ENCODE measurements around the gene FAM53C. TPM values are rescaled to one million over a fixed set of nuclear protein-coding genes. Genes with fewer than 3 reads are reported as not detected.

FAM53C gene
- polyA plus RNA-seq, 3 donors, result 24.9 to 92.2 (median 28.7) TPM

DNA sequence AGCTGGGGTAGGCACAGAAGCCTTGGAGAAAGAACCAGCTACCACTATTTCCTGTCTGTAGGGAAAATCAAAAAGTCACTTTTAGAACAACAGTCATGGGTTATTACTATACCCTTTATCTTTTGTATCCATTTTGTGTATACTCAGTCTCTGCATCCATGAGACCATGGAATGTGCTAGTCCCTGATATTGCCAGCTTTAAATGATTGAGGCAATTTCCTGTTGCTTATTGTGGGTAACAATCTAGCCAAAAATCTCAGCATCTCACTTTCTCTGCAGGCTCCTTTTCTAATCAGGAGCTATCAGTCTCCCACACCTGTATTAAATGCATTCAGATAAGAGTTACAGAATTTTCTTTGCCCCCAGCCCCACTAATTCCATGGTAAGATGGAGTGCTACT is 13.5 kb downstream of the FAM53C start:
- peaks cover 4 to 10% (median 8%) of the 10 kb centered on the region in 7 donors for H3K9me3 Mint-ChIP-seq
- H3K36me3 ChIP-seq (replicated peaks in 1 of 2; ENCODE audit: control insufficient read depth in 1 of 2, insufficient read depth in 2 of 2, low read length in 2 of 2), result peaks cover 29 to 30% of the 10 kb centered on the region in 2 donors
- H4K20me1 ChIP-seq (ENCODE audit: insufficient read depth, low read length), result peaks cover 51% of the 10 kb centered on the region
- H3K4me3 Mint-ChIP-seq, result no peak overlapping the region
- TF ChIP-seq, protein P1, sequence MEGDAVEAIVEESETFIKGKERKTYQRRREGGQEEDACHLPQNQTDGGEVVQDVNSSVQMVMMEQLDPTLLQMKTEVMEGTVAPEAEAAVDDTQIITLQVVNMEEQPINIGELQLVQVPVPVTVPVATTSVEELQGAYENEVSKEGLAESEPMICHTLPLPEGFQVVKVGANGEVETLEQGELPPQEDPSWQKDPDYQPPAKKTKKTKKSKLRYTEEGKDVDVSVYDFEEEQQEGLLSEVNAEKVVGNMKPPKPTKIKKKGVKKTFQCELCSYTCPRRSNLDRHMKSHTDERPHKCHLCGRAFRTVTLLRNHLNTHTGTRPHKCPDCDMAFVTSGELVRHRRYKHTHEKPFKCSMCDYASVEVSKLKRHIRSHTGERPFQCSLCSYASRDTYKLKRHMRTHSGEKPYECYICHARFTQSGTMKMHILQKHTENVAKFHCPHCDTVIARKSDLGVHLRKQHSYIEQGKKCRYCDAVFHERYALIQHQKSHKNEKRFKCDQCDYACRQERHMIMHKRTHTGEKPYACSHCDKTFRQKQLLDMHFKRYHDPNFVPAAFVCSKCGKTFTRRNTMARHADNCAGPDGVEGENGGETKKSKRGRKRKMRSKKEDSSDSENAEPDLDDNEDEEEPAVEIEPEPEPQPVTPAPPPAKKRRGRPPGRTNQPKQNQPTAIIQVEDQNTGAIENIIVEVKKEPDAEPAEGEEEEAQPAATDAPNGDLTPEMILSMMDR (IDR thresholded peaks at IDR 0.05), result no peak
- no peak overlapping the region for H3K9ac ChIP-seq (ENCODE audit: insufficient read depth, low read length, poor library complexity, severe bottlenecking)
- no peak for DNase-seq
- H3K79me2 ChIP-seq (ENCODE audit: insufficient read depth, low read length), result peaks cover 50% of the 10 kb centered on the region
- no peak overlapping the region for H3K4me3 ChIP-seq (replicated peaks in 1 of 3; ENCODE audit: low read depth in 2 of 3, low read length in 3 of 3)
- intact Hi-C loops (cut with micrococcal nuclease), result loop anchor here in 1 of 2 donors (5.0 kb wide), 1 partner anchor 191 kb away; the partner anchor contains the start of gene ETF1
- H3K27me3 ChIP-seq (ENCODE audit: control insufficient read depth in 2 of 2, insufficient read depth in 2 of 2, low read length in 2 of 2), result no peaks in the 10 kb centered on the region
- H3K27ac Mint-ChIP-seq, result peak overlapping the region in 3 of 7 donors; percentile 1 to 80 (median 78)
- no peaks in the 10 kb centered on the region for H3K27me3 Mint-ChIP-seq (ENCODE audit: low read depth in 3 of 3)
- peak overlapping the region in 1 of 2 donors; percentile 55 for H3K27ac ChIP-seq (ENCODE audit: low read depth in 1 of 2, low read length in 2 of 2)
- peaks cover 26 to 39% of the 10 kb centered on the region in 2 donors for H3K36me3 Mint-ChIP-seq
- peaks cover 40% of the 10 kb centered on the region for H3K4me1 Mint-ChIP-seq
- peaks cover 21 to 25% of the 10 kb centered on the region in 2 donors for H3K4me1 ChIP-seq (ENCODE audit: control insufficient read depth in 1 of 2, insufficient read depth in 2 of 2, low read length in 2 of 2)
- H2AFZ ChIP-seq (ENCODE audit: insufficient read depth, low read depth, low read length, poor library complexity, severe bottlenecking), result no peak overlapping the region
- H3K4me2 ChIP-seq (replicated peaks; ENCODE audit: extremely low read depth, low read length, poor library complexity, severe bottlenecking), result no peak overlapping the region
- H3K9me3 ChIP-seq (replicated peaks in 1 of 2; ENCODE audit: control insufficient read depth in 1 of 2, insufficient read depth in 1 of 2, low read length in 2 of 2), result peaks cover 0 to 6% of the 10 kb centered on the region in 2 donors

DNA sequence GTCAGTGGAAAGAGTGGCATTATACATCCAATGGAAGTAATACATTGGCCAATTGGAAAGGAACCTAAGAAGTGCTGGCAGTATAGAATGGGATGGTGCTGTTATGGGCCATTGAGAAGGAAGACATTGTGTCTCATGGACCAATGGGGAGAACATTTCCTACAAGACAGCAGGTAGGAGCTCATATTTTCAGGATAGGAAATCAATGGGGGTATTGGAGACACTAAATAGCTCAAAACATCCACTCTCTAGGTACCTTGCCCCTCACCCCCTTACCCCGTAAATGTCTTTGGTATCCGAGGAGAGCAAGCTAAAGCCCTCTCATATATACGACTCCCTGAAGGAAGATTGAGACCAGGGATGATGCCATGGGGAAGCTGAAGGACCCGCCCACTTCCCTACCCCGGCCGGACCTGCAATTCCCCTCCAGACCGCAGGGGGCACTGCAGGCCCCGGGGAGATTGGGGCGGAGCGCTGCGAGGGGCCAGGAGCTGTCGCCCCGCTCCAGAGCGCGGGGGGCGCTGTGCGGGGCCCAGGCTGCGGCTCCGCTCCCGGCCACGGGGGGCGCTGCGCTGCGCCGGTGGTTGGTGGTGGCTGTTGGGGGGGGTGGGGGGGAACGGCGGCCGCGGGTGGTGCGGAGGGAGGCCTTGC is 14.1 kb downstream of the FAM53C start, which contains the start of gene KDM3B:
Gene KDM3B (plus strand): TSS at position 615 of the 651 bp plus-strand sequence. CDS start 111 bp downstream, outside the sequence.
- Mint-ChIP-seq H3K27me3 (ENCODE audit: low read depth in 3 of 3) (no peaks in the 10 kb centered on the region), H3K27ac (peak within 1 kb of the TSS; percentile 97 to 99 (median 98)), H3K4me1 (peaks cover 43% of the 10 kb centered on the region), H3K4me3 (peak within 1 kb of the TSS; percentile 98), H3K9me3 (peaks cover 4 to 10% (median 8%) of the 10 kb centered on the region in 7 donors), H3K36me3 (peaks cover 19 to 36% of the 10 kb centered on the region in 2 donors)
- peak within 1 kb of the TSS; percentile 99 for H3K9ac ChIP-seq (ENCODE audit: insufficient read depth, low read length, poor library complexity, severe bottlenecking)
- H3K79me2 ChIP-seq (ENCODE audit: insufficient read depth, low read length), result peaks cover 57% of the 10 kb centered on the region
- TF ChIP-seq, protein P1 (IDR thresholded peaks at IDR 0.05), result peak; percentile 100
- intact Hi-C loops (cut with micrococcal nuclease), result loop anchor here (2.0 to 5.0 kb wide), 3 partner anchors 15 to 190 kb away; partner anchors contain the start of gene ETF1 (in 1 of the 2)
- peak within 1 kb of the TSS; percentile 77 for H2AFZ ChIP-seq (ENCODE audit: insufficient read depth, low read depth, low read length, poor library complexity, severe bottlenecking)
- H3K4me1 ChIP-seq (ENCODE audit: control insufficient read depth in 1 of 2, insufficient read depth in 2 of 2, low read length in 2 of 2), result peaks cover 21 to 25% of the 10 kb centered on the region in 2 donors
- H4K20me1 ChIP-seq (ENCODE audit: insufficient read depth, low read length), result peaks cover 56% of the 10 kb centered on the region
- no peaks in the 10 kb centered on the region for H3K27me3 ChIP-seq (ENCODE audit: control insufficient read depth in 2 of 2, insufficient read depth in 2 of 2, low read length in 2 of 2)
- H3K27ac ChIP-seq (ENCODE audit: low read depth in 1 of 2, low read length in 2 of 2), result peak within 1 kb of the TSS; percentile 98 to 100
- peak within 1 kb of the TSS; percentile 85 for H3K4me2 ChIP-seq (replicated peaks; ENCODE audit: extremely low read depth, low read length, poor library complexity, severe bottlenecking)
- peaks cover 22 to 24% of the 10 kb centered on the region in 2 donors for H3K36me3 ChIP-seq (replicated peaks in 1 of 2; ENCODE audit: control insufficient read depth in 1 of 2, insufficient read depth in 2 of 2, low read length in 2 of 2)
- DNase-seq, result peak; percentile 88 to 92 (median 89)
- WGBS (ENCODE audit: insufficient coverage), result 8% methylated on average over 23 of the region's 30 CpGs
- peaks cover 0 to 6% of the 10 kb centered on the region in 2 donors for H3K9me3 ChIP-seq (replicated peaks in 1 of 2; ENCODE audit: control insufficient read depth in 1 of 2, insufficient read depth in 1 of 2, low read length in 2 of 2)
- H3K4me3 ChIP-seq (replicated peaks in 1 of 3; ENCODE audit: low read depth in 2 of 3, low read length in 3 of 3), result peak within 1 kb of the TSS; percentile 78 to 98 (median 89)

Measured in CD14-positive monocyte (primary cell).